ENCODE results near the gene ARHGAP42. TPM values are rescaled to one million over a fixed set of nuclear protein-coding genes. Genes with fewer than 3 reads are reported as not detected.

Gene ARHGAP42
- total RNA-seq, 1 experiment from 2014 or later, result not detected

DNA sequence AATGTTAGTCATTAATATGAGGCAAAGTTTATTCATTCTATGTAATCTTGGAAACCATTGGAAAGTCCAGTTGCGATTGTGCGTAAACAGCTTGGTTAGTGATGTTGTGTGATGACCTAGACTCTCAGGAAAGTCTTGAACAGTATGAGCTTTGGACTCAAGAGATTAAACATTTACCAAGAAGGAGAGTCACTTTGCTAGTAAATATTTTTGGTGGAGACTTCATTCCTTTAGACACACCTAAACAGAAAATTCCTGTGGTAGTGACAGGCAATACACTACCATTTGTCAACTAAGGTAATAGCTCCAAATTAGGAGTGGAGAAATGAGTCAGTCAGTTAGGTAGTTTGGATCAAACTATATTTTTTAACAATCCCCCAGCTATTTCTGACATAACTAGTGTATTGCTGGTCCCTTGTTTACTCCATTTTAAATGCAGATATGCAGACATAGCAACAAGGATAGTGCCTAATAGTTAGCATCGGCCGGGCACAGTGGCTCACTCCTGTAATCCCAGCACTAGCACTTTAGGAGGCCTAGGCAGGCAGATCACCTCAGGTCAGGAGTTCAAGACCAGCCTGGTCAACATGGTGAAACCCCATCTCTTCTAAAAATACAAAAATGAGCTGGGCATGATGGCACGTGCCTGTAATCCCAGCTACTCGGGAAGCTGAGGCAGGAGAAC is 89.3 kb downstream of the ARHGAP42 start:
- Histone ChIP-seq H4K20me1 (ENCODE audit: insufficient read depth, low read depth, low read length) (no peaks in the 10 kb centered on the region), H3K4me1 (ENCODE audit: low read length) (no peaks in the 10 kb centered on the region), H3K4me2 (ENCODE audit: low read depth, low read length, poor library complexity, severe bottlenecking) (no peak overlapping the region), H3K9ac (ENCODE audit: low read length) (no peak overlapping the region), H3K9me3 (ENCODE audit: low read length) (peaks cover 52% of the 10 kb centered on the region), H3K79me2 (ENCODE audit: low read length) (no peaks in the 10 kb centered on the region), H3K27ac (ENCODE audit: low read length) (no peak overlapping the region), H3K9me2 (replicated peaks; ENCODE audit: insufficient read depth, low read length) (no peaks in the 10 kb centered on the region), H3K36me3 (ENCODE audit: insufficient read depth, low read length) (no peaks in the 10 kb centered on the region), H3K4me3 (ENCODE audit: low read length) (no peak overlapping the region), H2AFZ (ENCODE audit: low read length) (no peak overlapping the region), H3K27me3 (ENCODE audit: low read length) (no peaks in the 10 kb centered on the region)
- DNase-seq, result no peak

DNA sequence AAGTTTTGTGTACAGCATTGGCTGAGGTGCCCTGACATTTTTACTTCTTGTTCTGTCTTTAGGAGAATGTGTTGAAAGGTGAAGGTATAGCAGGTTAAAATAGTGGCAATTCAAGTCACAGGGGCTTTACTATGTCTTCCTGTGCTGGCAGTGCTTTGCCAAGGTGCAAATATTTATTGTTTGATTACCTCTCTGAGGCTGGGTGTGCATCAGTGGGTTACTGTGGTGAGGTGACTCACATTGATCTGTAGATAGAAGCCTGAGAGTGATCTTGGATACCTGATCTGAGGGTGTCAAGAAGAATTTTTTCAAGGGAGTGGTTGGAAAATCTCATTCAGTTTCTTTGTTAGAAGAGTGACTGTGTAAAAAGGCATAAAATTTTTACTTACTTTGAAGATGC is 90.0 kb downstream of the ARHGAP42 start:
- Histone ChIP-seq H3K27ac (ENCODE audit: low read length) (no peak overlapping the region), H3K9me2 (replicated peaks; ENCODE audit: insufficient read depth, low read length) (no peaks in the 10 kb centered on the region), H3K4me1 (ENCODE audit: low read length) (no peaks in the 10 kb centered on the region), H2AFZ (ENCODE audit: low read length) (no peak overlapping the region), H3K27me3 (ENCODE audit: low read length) (no peaks in the 10 kb centered on the region), H3K9me3 (ENCODE audit: low read length) (peaks cover 56% of the 10 kb centered on the region), H3K79me2 (ENCODE audit: low read length) (no peaks in the 10 kb centered on the region), H4K20me1 (ENCODE audit: insufficient read depth, low read depth, low read length) (no peaks in the 10 kb centered on the region), H3K4me3 (ENCODE audit: low read length) (no peak overlapping the region), H3K9ac (ENCODE audit: low read length) (no peak overlapping the region), H3K36me3 (ENCODE audit: insufficient read depth, low read length) (no peaks in the 10 kb centered on the region), H3K4me2 (ENCODE audit: low read depth, low read length, poor library complexity, severe bottlenecking) (no peak overlapping the region)
- DNase-seq, result no peak

DNA sequence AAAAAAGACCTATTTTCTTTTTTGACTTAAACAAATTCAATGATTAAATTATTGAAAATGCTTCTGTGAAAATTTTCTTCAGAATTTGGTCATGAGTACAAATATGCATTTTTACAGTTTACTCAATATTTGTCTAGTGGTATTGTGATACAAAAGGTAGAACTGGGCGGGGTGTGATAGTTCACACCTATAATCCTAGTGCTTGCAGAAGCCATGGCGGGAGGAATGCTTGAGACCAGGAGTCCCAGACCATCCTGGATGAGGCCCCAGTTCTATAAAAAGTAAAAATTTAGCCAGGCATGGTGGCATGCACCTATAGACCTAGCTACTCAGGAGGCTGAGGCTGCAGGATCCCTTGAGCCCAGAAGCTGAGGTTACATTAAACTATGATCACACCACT is 90.6 kb downstream of the ARHGAP42 start:
- Histone ChIP-seq H2AFZ (ENCODE audit: low read length) (no peak overlapping the region), H3K9me3 (ENCODE audit: low read length) (peaks cover 59% of the 10 kb centered on the region), H3K27ac (ENCODE audit: low read length) (no peak overlapping the region), H3K4me1 (ENCODE audit: low read length) (no peaks in the 10 kb centered on the region), H3K9me2 (replicated peaks; ENCODE audit: insufficient read depth, low read length) (no peaks in the 10 kb centered on the region), H3K36me3 (ENCODE audit: insufficient read depth, low read length) (no peaks in the 10 kb centered on the region), H3K4me2 (ENCODE audit: low read depth, low read length, poor library complexity, severe bottlenecking) (no peak overlapping the region), H3K9ac (ENCODE audit: low read length) (no peak overlapping the region), H3K27me3 (ENCODE audit: low read length) (no peaks in the 10 kb centered on the region), H3K79me2 (ENCODE audit: low read length) (no peaks in the 10 kb centered on the region), H3K4me3 (ENCODE audit: low read length) (no peak overlapping the region), H4K20me1 (ENCODE audit: insufficient read depth, low read depth, low read length) (no peaks in the 10 kb centered on the region)
- DNase-seq, result no peak

DNA sequence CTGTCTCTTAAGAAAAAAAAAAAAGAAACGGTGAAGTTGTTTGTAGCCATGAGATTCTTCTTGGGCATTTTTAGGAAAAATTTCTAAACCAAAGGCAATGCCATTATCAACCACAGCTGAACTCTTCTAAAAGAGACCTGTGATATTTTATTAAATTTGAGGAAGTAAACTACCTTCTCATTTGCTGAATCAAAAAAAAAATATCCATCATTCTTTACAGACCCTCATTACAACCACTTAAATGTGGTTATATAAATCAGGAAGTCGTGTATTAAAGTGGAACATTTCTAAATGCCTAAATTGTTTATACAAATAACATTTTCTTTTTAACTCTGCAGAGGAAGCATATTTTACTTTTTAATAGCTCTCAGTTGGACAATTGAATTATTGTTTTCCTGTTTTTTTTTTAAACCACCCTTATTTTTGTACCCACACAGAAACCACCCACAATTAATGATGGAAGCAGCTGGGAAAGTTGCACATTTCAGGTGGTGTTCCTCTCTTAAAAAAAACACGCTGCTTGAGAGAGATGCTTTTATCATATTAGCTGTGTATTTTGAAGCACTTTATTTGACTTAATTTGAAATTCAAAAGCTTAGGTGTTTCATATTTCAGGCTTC is 91.2 kb downstream of the ARHGAP42 start:
- no peak overlapping the region for H2AFZ ChIP-seq (ENCODE audit: low read length)
- H3K9ac ChIP-seq (ENCODE audit: low read length), result no peak overlapping the region
- H3K79me2 ChIP-seq (ENCODE audit: low read length), result no peaks in the 10 kb centered on the region
- H3K36me3 ChIP-seq (ENCODE audit: insufficient read depth, low read length), result no peaks in the 10 kb centered on the region
- no peak overlapping the region for H3K27ac ChIP-seq (ENCODE audit: low read length)
- no peaks in the 10 kb centered on the region for H3K4me1 ChIP-seq (ENCODE audit: low read length)
- no peaks in the 10 kb centered on the region for H3K27me3 ChIP-seq (ENCODE audit: low read length)
- H3K4me3 ChIP-seq (ENCODE audit: low read length), result no peak overlapping the region
- no peaks in the 10 kb centered on the region for H3K9me2 ChIP-seq (replicated peaks; ENCODE audit: insufficient read depth, low read length)
- peaks cover 58% of the 10 kb centered on the region for H3K9me3 ChIP-seq (ENCODE audit: low read length)
- no peak overlapping the region for H3K4me2 ChIP-seq (ENCODE audit: low read depth, low read length, poor library complexity, severe bottlenecking)
- no peak for DNase-seq
- no peaks in the 10 kb centered on the region for H4K20me1 ChIP-seq (ENCODE audit: insufficient read depth, low read depth, low read length)

DNA sequence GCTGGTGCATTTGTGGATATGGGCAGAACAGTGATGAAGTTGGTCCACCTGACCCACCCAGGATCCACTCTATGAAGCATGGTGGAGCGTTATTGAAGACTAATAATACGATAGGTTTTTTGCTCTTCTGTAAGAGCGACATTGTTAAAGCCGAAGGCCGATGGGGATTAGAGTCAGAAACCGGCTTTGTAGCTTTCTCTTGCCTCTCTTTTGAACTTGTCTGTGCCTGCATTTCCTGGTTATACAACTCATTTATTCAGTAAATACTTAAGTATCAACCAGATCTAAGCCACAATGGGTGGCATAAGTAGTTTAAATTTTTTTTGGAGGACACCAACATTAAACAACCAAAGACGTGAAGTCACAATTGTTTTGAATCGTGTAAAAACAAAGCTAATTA is 93.4 kb downstream of the ARHGAP42 start:
- Histone ChIP-seq H3K36me3 (ENCODE audit: insufficient read depth, low read length) (no peaks in the 10 kb centered on the region), H4K20me1 (ENCODE audit: insufficient read depth, low read depth, low read length) (no peaks in the 10 kb centered on the region), H3K9me3 (ENCODE audit: low read length) (peaks cover 64% of the 10 kb centered on the region), H3K27ac (ENCODE audit: low read length) (no peak overlapping the region), H3K9me2 (replicated peaks; ENCODE audit: insufficient read depth, low read length) (no peaks in the 10 kb centered on the region), H3K27me3 (ENCODE audit: low read length) (no peaks in the 10 kb centered on the region), H2AFZ (ENCODE audit: low read length) (no peak overlapping the region), H3K4me2 (ENCODE audit: low read depth, low read length, poor library complexity, severe bottlenecking) (no peak overlapping the region), H3K9ac (ENCODE audit: low read length) (no peak overlapping the region), H3K4me3 (ENCODE audit: low read length) (no peak overlapping the region), H3K4me1 (ENCODE audit: low read length) (no peaks in the 10 kb centered on the region), H3K79me2 (ENCODE audit: low read length) (no peaks in the 10 kb centered on the region)
- no peak for DNase-seq

DNA sequence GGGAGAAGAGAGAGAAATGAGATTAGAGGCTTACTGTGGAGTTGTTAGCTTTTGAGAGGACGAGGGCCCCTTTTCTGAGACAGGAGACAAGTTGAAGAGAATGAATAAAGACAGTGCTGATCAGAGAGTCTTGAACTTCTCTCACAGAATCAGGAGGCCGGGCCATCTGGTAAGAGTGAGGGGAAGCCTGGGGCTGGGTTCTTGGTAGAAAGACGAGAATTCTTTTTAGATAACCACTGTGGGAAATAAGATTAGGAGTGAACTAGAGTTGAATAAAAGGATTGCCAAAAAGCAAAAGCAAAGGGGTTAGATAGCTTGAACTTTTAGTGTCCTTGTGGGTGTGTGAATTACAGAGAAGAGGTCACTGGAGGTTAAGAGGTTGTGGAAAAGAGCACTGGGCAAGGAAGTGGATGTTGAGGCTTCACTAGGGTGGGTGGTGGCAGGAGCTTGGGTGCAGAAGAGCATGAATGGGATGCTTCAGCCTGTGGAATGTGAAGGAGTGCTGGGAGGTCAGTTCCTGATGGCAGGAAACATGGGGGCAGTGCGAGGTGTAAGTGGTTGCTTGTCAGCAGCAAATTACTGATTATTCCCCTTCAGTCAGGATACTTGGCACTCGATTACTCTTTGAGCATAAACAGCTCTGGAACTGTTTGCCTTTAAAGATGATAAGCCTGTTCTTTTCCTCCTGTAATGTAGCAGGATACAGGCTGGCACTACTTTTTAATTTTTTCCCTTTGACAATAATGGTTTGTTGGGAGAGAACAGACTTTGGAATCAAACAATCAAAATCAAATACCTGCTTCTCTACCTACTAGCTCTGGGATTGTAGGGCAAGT is 98.3 kb downstream of the ARHGAP42 start:
- Histone ChIP-seq H3K9me3 (ENCODE audit: low read length) (peaks cover 52% of the 10 kb centered on the region), H3K4me2 (ENCODE audit: low read depth, low read length, poor library complexity, severe bottlenecking) (no peak overlapping the region), H3K9me2 (replicated peaks; ENCODE audit: insufficient read depth, low read length) (no peaks in the 10 kb centered on the region), H3K9ac (ENCODE audit: low read length) (no peak overlapping the region), H3K27me3 (ENCODE audit: low read length) (no peaks in the 10 kb centered on the region), H3K4me1 (ENCODE audit: low read length) (no peaks in the 10 kb centered on the region), H4K20me1 (ENCODE audit: insufficient read depth, low read depth, low read length) (no peaks in the 10 kb centered on the region), H2AFZ (ENCODE audit: low read length) (no peak overlapping the region), H3K36me3 (ENCODE audit: insufficient read depth, low read length) (no peaks in the 10 kb centered on the region), H3K27ac (ENCODE audit: low read length) (no peak overlapping the region), H3K79me2 (ENCODE audit: low read length) (no peaks in the 10 kb centered on the region), H3K4me3 (ENCODE audit: low read length) (no peak overlapping the region)
- no peak for DNase-seq

DNA sequence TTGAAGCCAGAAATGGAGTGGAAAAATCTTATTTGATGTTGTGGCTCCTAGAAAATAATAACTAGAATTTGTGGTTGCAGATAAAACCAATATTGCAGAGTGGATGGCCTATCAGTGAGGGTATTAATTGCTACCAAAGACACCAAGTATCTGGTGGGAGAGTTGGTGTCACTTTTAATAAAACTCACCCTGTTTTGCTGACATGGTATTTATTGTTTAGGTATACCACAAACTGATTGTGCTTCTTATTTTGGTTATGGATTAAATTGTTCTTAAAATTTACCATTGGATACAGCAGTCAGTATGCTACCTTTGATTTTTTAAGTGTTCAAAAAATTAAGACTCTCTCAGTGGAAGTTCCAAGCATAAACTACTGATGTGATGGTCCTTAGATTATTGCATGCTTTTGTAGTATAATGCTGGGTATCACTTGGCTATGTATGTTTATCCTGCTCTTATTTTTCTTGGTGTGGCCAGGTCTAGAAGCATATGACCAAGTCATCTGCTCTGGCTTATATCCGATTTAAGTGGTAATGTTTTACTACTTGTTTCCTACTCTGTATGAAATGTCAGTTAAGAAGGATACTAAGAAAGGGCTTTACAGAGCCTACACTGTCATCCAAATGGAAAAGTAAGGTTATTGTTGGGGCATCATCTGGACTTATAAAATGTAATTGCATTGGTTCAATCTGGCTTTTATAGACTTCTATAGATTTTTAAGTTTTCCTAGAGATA is 101.6 kb downstream of the ARHGAP42 start:
- no peak overlapping the region for H3K4me2 ChIP-seq (ENCODE audit: low read depth, low read length, poor library complexity, severe bottlenecking)
- H3K79me2 ChIP-seq (ENCODE audit: low read length), result no peaks in the 10 kb centered on the region
- no peak overlapping the region for H2AFZ ChIP-seq (ENCODE audit: low read length)
- no peak for DNase-seq
- H3K9ac ChIP-seq (ENCODE audit: low read length), result no peak overlapping the region
- no peak overlapping the region for H3K27ac ChIP-seq (ENCODE audit: low read length)
- H3K9me2 ChIP-seq (replicated peaks; ENCODE audit: insufficient read depth, low read length), result no peaks in the 10 kb centered on the region
- peaks cover 43% of the 10 kb centered on the region for H3K9me3 ChIP-seq (ENCODE audit: low read length)
- no peaks in the 10 kb centered on the region for H3K27me3 ChIP-seq (ENCODE audit: low read length)
- no peak overlapping the region for H3K4me3 ChIP-seq (ENCODE audit: low read length)
- H3K4me1 ChIP-seq (ENCODE audit: low read length), result no peaks in the 10 kb centered on the region
- no peaks in the 10 kb centered on the region for H4K20me1 ChIP-seq (ENCODE audit: insufficient read depth, low read depth, low read length)
- no peaks in the 10 kb centered on the region for H3K36me3 ChIP-seq (ENCODE audit: insufficient read depth, low read length)

DNA sequence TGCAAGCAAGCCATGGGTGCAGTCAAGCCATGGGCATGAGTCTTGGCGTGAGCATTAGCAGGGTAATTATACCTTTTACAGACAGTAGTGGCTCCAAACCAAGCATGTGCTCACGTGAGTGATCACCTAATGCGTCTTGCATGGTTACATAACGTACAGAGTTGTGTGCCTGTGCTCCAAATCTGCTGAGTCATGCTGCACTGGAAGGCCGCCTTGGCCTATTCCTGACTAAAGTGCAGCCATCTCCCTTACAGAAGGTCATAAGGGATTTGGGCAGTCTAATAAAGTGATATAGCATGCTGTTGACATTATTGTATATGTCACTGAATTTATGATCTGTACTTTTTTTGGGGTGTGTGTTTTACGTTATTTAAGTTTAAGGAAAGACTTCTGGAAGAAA is 102.4 kb downstream of the ARHGAP42 start:
- Histone ChIP-seq H3K4me1 (ENCODE audit: low read length) (no peaks in the 10 kb centered on the region), H3K9me3 (ENCODE audit: low read length) (peaks cover 40% of the 10 kb centered on the region), H2AFZ (ENCODE audit: low read length) (no peak overlapping the region), H3K27ac (ENCODE audit: low read length) (no peak overlapping the region), H3K9ac (ENCODE audit: low read length) (no peak overlapping the region), H3K4me2 (ENCODE audit: low read depth, low read length, poor library complexity, severe bottlenecking) (no peak overlapping the region), H4K20me1 (ENCODE audit: insufficient read depth, low read depth, low read length) (no peaks in the 10 kb centered on the region), H3K27me3 (ENCODE audit: low read length) (no peaks in the 10 kb centered on the region), H3K79me2 (ENCODE audit: low read length) (no peaks in the 10 kb centered on the region), H3K9me2 (replicated peaks; ENCODE audit: insufficient read depth, low read length) (no peaks in the 10 kb centered on the region), H3K36me3 (ENCODE audit: insufficient read depth, low read length) (no peaks in the 10 kb centered on the region), H3K4me3 (ENCODE audit: low read length) (no peak overlapping the region)
- no peak for DNase-seq
